ENCODE results near the gene TASOR2.

The TASOR2 gene, protein sequence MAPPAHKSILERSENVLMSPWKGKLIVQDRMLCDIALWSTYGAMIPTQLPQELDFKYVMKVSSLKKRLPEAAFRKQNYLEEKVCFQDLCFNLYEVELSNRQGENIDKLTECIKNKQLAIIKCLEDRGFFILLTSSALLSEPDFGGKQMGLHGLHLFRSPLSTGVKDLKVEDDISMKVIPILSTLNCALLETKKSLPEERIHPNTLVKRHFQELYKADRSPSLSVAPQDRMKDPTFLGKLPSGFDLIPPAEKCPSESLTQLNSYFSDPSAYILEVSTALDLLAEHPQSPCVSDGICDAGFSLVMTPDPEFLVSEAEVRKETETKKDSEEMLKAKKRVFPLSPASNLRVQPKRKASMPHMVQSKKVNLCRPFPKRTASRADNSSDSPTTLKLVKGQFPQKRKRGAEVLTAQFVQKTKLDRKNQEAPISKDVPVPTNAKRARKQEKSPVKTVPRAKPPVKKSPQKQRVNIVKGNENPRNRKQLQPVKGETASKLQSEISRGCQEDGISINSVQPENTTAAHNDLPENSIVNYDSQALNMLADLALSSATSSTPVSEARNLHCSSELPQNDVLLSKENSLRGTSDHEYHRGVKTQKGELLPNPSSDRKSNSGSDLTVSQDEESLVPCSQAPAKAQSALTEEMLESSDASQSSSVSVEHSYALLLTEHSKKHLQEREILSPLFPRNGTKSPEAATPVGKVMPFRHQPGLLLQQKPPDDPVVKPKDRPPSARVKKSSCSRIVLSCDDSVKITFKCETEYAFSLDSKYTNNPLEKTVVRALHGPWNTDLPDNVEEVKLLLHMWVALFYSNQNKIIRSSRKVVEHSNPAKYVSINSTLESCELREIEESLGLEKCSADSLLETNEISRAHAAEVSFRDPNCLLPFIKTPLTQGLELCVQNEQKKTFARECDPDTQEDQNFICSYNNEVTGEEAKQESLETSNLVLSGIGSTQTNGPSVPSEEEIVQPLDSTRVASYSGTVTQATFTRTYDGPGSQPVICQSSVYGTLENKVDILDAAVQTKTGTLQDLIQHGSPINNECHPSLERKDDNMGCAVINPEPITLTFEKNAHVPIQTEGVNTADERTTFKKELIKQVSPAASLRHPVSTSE (N-terminal part only)

DNA sequence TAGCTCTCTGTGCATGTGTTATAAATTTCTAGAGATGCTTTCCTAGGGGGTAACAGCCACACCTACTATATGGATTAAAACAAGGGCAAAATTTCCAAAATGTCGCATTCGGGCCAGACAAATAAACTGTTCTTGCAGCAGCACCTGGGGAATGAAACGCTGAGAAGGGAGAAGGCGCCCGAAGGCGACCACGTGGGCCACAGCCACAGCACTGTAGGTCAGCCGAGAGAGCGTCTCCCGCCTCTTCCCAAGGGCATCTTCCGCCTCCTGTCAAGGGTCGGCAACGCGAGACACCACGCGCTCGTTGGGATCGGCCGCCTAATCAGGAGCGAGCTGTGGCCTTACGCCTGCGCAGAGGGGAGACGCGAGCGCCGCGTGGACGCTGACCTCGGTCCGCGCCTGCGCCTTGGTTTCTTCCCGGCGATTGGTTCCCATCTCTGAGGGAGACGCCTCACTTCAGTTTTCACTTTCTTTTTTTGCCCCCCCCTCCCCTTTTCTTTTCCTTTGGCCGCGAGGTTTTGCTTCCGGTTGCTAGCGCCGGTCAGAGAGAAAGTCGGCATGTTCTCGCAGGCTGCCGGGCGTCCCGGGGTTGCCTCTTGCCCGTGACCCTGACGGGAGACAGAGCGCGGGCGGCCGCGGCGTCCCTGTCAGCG, at the start of gene TASOR2:
Gene TASOR2 (plus strand): TSS at position 521 of the 653 bp plus-strand sequence. CDS start 35,805 bp downstream, outside the sequence.
- peak; percentile 98 for DNase-seq

DNA sequence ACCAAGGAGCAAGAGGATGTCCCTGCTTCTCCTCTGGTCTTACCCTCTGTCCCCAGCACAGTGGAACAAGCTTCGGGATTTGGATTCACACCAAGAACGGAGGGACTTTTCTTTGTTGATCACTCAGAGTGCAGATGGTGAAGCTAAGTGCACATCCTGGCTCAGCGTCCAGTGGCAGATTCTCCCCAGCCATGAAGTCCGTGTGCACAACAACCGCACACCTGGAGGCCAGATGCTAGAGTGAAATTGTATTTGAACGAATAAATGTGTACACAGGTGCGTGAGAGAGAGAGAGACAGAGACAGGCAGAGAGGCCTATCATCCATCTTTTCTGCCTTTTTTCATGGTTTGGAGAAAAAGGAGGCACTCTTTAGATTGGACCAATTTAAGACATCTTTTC, 49.7 kb upstream of the TASOR2 start:
- DNase-seq, result no peak

DNA sequence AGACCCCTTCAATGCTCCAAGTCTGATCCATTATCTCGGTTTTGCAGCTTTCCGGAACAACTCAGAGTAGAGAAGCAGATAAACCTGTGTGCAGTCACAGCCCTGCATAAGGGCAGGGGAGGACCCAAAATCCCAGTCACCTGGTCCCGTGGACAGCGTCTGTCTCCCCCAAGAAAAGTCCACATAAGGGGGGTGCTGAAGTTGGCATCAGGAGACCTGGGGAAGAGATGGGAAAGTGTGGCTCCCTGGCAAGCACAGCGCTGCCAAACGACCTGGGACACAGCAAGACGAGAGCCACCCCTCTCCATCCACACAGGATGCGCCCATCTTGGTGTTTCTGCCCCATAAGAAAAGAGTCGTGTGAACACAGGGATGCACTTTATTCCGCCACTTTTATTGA, 46.1 kb upstream of the TASOR2 start:
- no peak for DNase-seq

DNA sequence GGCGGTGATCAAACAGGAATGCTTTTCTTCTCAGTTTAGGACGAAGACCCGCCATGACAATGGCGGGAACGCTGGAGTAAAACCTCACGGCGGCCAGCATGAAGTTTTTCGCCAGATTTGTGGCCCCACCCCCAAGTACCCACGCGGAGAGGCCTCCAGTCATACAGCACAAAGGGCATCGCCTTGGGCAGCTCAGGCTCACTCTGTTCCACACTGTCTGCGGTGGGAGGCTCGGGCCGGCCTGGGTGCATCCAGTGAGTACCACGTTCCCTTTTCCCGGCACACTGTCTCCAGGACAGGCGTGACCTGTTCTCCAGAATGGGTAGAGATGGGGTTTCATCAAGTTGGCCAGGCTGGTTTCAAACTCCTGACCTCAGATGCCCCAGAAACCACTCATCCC, 45.6 kb upstream of the TASOR2 start:
- DNase-seq, result no peak

DNA sequence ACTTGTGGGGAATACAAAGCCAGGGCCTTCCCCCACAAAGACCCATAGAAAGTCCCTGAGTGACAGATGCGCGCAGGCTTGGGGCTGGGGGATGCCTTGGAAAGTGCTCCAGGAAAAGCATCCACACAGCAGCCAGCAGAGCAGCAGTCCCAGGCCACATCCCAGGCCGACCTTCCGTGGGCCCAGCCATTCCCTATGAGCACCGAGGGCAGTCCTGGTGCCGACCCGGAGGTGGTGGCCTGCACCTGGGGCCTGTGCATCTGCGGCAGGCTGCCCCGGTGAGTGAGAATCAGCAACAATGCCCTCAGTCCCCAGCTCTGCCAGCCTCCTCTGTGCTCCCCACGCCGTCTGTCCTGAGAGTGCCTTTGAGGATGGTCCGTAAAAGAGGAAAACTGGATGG, 44.6 kb upstream of the TASOR2 start:
- DNase-seq, result no peak

DNA sequence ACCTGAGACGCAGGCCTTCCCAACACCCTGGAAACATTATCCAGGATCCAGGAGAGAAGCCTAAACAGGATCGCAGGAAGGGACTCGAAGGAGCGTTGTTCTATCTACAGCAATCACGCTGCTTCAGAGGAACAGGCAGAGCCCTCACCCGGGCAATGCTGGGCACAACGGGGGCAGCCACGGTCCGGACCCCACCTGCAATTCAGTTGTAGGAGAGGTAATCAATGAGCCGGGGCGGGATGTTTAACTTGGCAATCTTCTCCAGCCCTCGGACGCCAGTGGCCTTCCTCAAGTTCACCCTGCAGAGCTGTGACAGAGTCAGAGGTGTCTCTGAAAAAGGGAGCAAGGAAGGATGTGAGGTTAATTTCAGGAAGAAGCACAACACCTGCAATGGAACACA, 44.1 kb upstream of the TASOR2 start:
- DNase-seq, result no peak

DNA sequence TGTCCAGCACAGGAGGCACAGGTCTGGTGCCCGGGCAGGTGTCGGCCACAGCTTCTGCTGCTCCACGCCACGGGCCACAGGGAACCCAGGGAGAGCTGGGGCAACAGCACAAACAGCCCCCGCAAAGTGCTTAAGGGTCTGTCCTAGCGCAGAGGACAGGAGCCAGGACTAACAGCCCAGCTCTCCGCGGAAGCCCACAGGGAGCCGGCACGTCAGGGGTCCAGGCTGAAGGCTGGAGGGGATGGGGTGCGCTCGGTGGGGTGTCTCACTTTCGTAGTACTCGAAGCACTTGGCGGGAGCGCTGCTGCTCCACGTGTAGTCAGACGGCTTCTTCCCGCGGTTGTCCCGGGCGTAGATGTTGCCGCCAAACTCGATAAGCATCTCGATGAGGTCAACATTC, 43.1 kb upstream of the TASOR2 start:
- DNase-seq, result no peak

DNA sequence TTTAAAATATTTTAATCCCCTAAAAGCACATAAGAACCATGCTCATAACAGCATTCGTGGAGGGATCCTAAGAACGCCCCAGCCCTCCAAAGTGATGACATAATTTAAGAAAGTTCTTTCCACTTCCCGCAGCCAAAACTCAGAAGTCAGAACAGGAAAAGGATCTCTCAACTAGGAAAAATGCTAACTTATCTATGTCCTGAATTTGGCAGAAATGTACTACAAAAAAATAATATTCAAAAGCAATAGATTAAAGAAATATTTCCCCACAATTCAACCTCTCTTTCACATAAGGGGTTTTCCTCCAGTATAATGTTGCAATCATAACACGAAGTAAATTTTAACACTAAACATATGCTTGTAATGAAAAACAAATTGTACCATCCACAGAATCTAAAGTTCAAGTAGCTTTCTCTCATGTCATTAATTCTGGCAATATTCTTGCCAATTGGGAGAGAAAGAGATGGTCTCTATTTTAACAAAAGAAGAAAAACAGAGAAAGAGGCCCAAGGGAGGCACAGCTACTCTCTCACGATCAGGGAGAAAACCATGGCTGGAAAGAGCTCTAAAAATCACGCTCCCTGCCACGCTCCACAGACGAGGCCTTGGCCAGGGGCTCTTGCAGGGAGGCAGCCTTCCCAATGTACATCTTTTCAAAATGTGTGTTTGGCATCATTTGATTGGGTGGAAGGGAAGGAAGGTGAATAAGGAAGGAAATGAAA, 41.1 kb upstream of the TASOR2 start:
- DNase-seq, result no peak

DNA sequence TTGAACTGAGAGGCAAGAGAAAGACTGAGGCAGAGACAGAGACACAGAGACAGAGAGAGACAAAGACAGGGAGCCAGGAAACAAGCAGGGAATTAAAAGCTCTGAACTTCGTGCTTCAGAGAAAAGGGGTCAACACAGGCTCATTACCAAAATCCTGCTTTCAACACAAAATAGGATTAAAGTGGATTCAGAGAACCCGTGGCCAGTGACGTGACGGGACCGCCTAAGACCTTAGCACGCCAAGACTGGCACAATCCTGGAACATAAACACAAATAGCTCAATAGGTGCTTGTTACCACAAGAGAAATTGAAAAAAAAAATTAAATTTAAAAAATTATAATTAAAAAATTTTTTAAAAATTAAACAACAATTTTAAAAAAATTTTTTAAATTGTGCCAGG, 39.7 kb upstream of the TASOR2 start:
- no peak for DNase-seq

DNA sequence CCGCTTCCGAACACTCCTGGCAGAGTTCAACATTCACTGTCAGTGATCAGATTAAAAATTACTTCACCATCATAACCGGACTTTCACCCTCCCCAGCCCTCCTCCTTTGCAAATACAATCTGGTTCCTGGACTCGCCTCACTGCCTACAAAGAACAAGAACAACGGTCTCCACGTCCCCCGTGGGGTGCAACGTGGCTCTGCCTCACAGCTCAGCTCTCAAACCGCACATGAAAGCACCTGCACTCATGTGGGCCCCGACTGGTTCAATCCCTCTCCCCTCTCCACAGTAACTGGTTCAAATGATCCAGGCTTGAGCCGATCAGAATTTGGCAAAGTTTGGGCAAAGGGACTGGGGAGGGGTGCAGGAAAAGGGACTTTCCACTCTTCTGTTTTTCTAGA, 39.3 kb upstream of the TASOR2 start:
- DNase-seq, result no peak

DNA sequence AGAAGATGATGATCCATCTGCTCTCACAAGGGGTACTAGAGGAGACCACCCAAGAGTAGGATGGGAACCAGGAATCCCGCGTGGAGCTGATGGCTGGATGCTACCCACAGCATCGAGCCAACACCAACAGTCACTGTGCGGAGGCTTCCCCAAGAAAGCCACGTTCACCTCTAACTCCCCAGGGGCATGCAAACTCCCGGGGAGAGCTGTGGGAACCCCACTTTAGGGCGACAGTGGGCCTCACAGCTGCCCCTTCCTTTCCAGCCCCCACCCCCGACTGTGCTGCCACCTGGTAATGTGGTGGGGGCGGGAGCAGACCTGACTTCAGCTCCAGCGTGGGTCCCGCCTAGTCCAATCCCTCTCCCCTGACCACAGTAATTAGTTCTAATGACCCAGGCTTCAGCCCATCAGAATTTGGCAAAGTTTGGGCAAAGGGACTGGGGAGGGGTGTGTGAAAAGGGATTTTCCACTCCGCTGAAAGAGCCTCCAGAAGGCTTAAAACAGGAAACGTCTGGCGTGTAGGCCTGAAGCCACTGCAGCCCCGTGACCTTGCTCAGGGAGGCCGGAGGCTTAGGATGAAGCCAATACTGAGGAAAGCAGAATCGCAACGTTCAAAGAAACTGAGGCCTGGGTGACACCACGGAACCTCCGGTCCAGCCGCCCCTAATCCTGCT, 38.6 kb upstream of the TASOR2 start:
- DNase-seq, result no peak

DNA sequence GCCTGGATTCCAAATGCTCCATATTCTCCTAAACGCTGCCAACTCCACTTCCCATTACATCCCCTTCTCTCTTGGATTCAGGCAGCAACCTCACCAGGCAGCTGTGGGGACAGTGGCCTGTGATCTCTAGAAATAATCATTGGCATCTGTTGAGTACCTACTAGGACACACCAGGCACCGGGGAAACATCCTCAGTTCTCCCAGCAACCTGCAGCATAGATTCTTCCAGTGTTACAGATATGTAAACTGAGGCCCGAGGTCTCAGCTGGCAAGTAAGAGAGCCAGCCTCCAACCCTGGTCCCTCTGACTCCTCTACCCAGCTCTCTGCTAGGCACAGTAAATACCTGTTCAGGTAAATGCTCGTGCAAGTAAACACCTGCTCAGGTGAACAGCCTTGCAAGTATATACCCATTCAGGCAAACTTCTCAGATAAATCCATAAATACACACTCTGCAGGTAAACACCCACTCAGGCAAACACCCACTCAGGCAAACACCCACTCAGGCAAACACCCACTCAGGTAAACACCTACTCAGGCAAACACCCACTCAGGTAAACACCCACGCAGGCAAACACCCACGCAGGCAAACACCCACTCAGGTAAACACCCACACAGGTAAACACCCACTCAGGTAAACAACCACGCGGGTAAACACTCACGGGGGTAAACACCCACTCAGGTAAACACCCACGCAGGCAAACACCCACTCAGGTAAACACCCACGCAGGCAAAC, 37.0 kb upstream of the TASOR2 start:
- no peak for DNase-seq

DNA sequence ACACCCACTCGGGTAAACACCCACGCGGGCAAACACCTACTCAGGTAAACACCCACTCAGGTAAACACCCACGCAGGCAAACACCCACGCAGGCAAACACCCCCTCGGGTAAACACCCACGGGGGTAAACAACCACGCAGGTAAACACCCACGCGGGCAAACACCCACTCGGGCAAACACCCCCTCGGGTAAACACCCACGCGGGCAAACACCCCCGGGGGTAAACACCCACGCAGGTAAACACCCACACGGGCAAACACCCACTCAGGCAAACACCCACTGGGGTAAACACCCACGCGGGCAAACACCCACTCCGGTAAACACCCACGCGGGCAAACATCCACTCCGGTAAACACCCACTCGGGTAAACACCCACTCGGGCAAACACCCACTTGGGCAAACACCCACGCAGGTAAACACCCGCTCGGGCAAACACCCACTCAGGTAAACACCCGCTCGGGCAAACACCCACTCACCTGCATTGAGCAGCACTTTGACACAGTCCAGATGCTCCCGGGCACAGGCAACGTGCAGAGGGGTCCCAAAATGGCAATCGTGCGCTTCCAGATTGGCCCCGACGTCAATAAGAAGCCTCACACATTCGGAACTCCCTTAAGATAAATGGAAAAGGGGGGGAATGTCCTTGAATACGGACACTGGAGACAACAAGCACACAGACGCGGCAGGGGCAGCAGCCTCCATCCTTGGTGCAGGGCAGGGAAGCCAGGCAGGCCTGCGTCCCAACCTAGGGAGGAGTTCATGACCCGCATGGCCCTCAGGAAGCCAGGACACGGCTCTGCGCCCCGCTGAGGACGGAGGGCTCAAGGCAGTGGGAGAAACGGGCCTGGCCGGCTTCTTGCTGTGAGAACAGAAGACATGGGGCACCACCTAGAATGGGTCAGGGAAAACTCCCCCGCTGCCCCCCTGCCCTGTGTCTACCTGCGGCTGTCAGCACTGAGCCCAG, 35.9 kb upstream of the TASOR2 start:
- no peak for DNase-seq

DNA sequence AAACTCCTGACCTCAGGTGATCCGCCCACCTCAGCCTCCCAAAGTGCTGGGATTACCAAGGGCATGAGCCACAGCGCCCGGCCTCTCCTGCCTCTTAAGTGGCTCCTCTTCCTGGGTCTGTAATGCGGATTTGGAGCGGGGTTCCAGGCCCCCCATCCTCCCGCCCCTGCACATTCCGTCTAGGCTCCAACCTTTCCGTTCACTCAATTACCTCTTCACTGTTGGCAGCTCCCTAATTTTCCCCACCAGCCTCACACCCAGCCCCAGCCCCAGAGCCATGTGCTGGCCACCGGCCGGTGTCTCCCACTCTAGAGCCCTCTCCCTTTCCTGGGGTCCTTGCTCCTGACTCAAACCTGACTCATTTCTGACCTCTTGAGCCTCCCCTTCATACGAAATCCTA, 34.9 kb upstream of the TASOR2 start:
- no peak for DNase-seq

DNA sequence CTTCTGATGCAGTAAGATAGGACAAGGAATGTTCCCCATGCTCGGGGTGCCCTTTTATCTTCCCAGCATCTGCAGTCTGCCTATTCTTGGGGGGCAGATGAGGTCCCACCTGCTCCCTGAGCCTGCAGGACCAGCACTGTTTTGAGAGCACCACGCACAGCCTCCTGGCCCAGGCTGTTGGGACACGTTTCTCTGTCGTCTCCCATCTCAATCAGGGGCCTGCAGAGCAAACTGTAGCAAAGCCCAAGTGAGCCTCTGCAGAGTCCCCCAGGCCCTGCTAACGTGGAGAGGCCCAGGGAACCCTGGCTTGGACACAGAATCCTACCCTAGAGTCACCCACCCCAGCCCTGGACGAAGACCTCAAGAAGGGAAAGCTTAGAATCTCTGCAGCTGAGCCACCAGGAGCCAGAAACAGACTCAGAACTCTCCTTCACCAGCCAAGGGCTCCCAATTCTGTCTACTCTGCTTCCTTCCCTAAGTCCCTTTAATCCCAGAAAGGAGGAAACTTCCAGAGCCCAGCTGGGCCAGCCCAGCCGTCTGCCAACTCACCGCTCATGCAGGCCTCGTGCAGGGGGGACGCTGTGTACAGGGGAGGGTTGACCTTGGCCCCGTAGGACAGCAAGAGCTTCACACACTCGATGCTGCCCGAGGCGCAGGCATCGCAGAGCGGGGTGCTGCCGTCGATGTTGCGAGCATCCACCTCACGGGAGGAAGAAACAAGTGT, 33.8 kb upstream of the TASOR2 start:
- DNase-seq, result no peak

DNA sequence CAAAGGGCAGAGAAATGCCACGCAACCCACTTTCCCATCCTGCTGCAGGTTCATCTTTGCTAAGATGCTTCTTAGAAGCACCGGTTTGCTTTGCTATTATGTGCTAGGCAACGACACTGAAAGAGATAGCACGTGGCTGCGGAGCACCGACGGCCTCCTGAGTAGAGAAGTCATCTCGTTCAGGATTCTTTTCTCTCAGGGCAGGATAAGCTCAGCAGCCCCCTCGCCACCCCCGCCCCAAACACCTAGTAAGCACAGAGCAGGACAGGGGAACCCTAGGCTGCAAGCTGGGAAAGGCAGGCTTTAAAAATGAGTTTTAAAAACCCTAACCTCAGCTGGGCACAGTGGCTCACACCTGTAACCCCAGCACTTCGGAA, 33.3 kb upstream of the TASOR2 start:
- no peak for DNase-seq

DNA sequence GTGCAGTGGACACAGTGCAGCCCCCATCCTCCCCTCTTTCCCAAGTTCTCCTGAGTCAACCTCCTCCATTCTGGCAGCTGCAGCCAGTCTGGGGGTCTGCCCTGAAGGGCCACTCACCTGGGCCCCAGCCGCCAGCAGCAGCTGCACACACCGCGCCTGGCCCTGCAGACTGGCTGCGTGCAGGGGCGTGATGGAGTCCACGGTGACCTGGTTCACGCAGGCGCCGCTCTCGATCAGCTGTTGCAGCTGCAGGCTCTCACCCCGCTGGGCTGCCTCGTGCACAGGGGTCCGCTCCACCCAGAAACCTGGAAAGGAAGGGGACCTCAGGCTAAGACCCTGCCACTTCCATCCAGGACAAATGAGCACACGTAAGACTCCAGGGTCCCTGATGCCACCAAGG, 31.9 kb upstream of the TASOR2 start:
- DNase-seq, result no peak

DNA sequence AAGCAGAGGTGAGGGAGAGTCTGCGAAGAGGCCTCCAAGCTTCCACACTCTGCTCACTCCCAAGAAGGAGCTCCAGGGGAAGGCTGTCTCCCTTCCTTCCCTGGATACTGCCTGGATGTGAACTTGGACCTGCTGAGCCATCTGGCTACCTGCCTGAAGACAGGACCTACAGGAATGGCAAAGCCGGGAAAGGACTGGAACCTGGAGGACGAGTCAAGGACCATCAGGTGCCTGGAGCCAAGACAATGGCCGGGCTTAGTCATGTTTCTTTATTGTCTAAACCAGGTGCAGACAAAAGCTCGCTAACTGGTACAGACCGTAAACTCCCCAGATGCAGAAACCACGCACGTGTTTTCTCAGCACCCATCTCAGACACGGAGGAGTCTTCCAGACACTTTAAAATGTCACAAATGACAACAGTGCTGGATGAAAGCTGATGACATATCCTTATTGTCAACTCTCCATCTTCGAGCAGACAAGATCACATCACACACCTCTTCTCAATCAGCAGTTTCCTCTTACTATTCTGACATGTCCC, 30.4 kb upstream of the TASOR2 start:
- DNase-seq, result no peak

DNA sequence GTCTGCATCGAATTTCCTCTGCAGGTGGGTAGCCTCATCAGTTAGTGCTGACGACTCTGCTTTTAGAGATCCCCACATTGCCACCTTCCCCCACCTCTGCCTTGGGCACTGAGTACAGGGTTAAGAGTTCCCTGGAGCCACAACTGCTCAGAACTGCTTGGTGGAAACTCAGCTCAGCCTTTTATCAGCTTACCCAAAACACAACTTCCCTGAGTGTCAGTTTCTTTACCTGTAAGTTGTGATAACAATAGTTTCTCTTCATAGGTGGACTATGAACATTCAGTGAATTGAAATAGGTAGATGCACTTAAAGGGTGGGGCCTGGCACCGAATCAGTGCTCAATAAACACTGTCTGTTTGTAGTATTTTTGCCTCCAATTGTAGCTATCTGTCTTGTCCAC, 29.5 kb upstream of the TASOR2 start:
- no peak for DNase-seq

Measured in stimulated activated CD8-positive, alpha-beta memory T cell treated with anti-CD3 and anti-CD28 coated beads, Interleukin-4, amount 100 ng/mL, for 48 hours (primary cell).